ENCODE data around the gene ACTN1.

- no peak for TF ChIP-seq CTCF (IDR thresholded peaks at IDR 0.05)
- TF ChIP-seq POLR2A (IDR thresholded peaks at IDR 0.05): no peak
Measured at GRCh38 chr14:68927956-68928675, 51.0 kb downstream of the ACTN1 start.

Measured in lower leg skin (tissue), 3 donors.